Common myeloid progenitor, CD34-positive (primary cell): Measurements from ENCODE around the gene AGAP9.
"Not testable (repeated sequence)": the region's sequence is repeated elsewhere in the genome, so short reads cannot be mapped to it uniquely, and the experiment has no call there.

Source experiments
- CTCF ChIA-PET: fragments of 350-600 bp; sonication (Branson Sonifier 250); formaldehyde crosslinking; loops from one replicate; lab custom pipeline; 2021; ENCODE audit warnings: antibody characterized with exemption; lab: Charles Lee
- POLR2A ChIA-PET: fragments of 350-600 bp; sonication (Branson Sonifier 250); formaldehyde crosslinking; loops from one replicate; lab custom pipeline; 2021; ENCODE audit warnings: antibody characterized with exemption; lab: Charles Lee
- DNase-seq, 3 donors: peaks; one replicate each; pipeline versions ENCODE4 v3.0.0 to v3.0.0-alpha.2; 2013
- H3K27ac ChIP-seq, 2 experiments: 1 replicate in 1 of 2; 2 replicates in 1 of 2; pipeline ENCODE4 v1.7.0; 2013; ENCODE audit warnings: inconsistent platforms in 2 of 2, low read length in 2 of 2, mild to moderate bottlenecking in 2 of 2, low read depth in 1 of 2, moderate library complexity in 1 of 2; ENCODE audit not compliant: severe bottlenecking in 2 of 2, insufficient read depth in 1 of 2, poor library complexity in 1 of 2
- H3K27me3 ChIP-seq, 5 experiments: replicated peaks in 2 of 5; 1 replicate in 3 of 5; 2 replicates in 2 of 5; pipeline versions ENCODE4 v1.6.1 to v1.7.0; 2013; ENCODE audit warnings: low read length in 4 of 5, mild to moderate bottlenecking in 2 of 5, moderate library complexity in 2 of 5, inconsistent platforms in 1 of 5; ENCODE audit not compliant: insufficient read depth in 5 of 5, control insufficient read depth in 4 of 5
- H3K36me3 ChIP-seq, 4 experiments: 1 replicate in 2 of 4; 2 replicates in 2 of 4; pipeline versions ENCODE4 v1.6.1 to v1.7.0; 2013; ENCODE audit warnings: low read length in 3 of 4, control low read depth in 1 of 4, mild to moderate bottlenecking in 1 of 4; ENCODE audit not compliant: control insufficient read depth in 4 of 4, insufficient read depth in 4 of 4
- H3K4me1 ChIP-seq, 4 experiments: 1 replicate in 3 of 4; 2 replicates in 1 of 4; pipeline versions ENCODE4 v1.6.1 to v1.7.1; 2013; ENCODE audit warnings: low read length in 3 of 4, mild to moderate bottlenecking in 3 of 4, control low read depth in 1 of 4, inconsistent platforms in 1 of 4, moderate library complexity in 1 of 4; ENCODE audit not compliant: control insufficient read depth in 4 of 4, insufficient read depth in 4 of 4; ENCODE audit errors: control extremely low read depth in 1 of 4
- H3K4me3 ChIP-seq, 7 experiments: 1 replicate in 4 of 7; 2 replicates in 3 of 7; pipeline versions ENCODE4 v1.5.1 to v1.7.0; 2013; ENCODE audit warnings: mild to moderate bottlenecking in 7 of 7, low read length in 6 of 7, moderate library complexity in 6 of 7, inconsistent platforms in 2 of 7, low read depth in 2 of 7, control low read depth in 1 of 7; ENCODE audit not compliant: insufficient read depth in 4 of 7, control insufficient read depth in 1 of 7; ENCODE audit errors: extremely low read depth in 1 of 7
- H3K9me3 ChIP-seq, 5 experiments: 1 replicate in 4 of 5; 2 replicates in 1 of 5; pipeline versions ENCODE4 v1.6.1 to v1.7.1; 2013; ENCODE audit warnings: low read length in 4 of 5, mild to moderate bottlenecking in 2 of 5, inconsistent platforms in 1 of 5, low read depth in 1 of 5, moderate library complexity in 1 of 5; ENCODE audit not compliant: control insufficient read depth in 4 of 5, insufficient read depth in 2 of 5; ENCODE audit errors: control extremely low read depth in 1 of 5
- WGBS: methylation state at CpG from one replicate; pipeline ENCODE4 v1.1.5; 2013; ENCODE audit not compliant: insufficient coverage; 5-methylcytosine and 5-hydroxymethylcytosine counted together

AGAP9 gene

DNA sequence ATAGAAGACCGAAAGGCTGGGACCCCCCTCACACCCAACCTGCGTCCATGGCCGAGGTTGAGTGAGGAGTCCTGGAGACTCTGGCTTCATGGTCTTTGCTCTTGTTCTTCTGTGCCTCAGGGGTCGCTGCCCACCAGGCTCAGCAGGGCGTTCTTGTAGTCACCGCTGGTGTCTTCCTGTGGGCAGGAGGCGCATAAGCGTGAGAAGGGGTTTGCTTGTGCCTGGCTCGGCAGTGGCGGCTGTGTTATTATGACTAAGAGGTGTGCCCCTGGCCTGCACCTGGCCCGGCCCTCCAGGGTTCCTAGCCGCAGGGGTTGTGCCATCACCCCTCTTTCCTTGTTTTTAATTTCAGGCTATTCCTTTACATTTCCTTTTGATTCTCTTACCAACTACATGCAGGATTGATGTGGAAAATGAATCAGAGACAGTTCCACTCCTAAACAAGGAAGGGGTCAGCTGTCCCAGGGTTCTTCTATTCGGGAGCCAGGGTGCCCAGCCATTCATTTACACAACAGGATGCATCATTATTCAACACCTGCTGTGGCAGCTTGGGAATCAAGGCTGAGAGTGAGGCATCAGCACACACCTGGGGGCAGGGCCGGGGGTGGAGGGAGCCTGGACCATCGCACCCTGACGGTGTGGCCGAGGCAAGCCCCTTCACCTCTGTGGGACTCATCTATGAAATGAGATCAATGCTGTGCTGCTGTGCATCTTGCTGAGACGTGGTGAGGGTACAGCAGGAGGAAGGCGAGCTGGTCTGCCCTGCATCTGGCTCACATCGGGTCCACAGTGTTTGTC, 54.5 kb downstream of the AGAP9 start:
- H3K4me1 ChIP-seq, POLR2A ChIA-PET, DNase-seq, H3K27me3 ChIP-seq, H3K36me3 ChIP-seq, CTCF ChIA-PET, H3K4me3 ChIP-seq, H3K9me3 ChIP-seq, H3K27ac ChIP-seq: not testable (repeated sequence)
- WGBS = 93% methylated on average over 7 of the region's 20 CpGs

DNA sequence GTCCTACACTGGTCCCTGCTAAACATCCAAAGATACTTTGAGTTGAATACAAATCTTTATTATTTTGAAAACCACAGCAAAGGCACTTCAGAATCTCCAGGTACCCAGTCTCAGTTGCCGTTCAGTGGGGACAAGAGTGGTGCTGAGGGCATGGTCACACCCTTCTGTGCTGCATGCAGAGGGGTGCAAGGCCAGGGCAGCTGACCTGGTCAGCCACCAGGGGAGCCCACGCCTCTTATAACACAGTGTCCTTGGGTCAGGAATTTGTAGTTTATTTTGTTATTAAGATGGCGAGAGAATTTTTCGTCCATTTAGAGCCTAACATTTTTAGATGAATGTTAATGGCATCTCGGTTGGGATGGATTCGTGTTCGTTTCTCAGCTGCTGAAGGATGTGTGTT, 55.5 kb downstream of the AGAP9 start:
- no CpG with 5 or more reads among the region's 7 CpGs for WGBS
- H3K4me1 ChIP-seq, H3K36me3 ChIP-seq, DNase-seq, H3K4me3 ChIP-seq, POLR2A ChIA-PET, H3K27me3 ChIP-seq, CTCF ChIA-PET, H3K9me3 ChIP-seq, H3K27ac ChIP-seq: not testable (repeated sequence)

DNA sequence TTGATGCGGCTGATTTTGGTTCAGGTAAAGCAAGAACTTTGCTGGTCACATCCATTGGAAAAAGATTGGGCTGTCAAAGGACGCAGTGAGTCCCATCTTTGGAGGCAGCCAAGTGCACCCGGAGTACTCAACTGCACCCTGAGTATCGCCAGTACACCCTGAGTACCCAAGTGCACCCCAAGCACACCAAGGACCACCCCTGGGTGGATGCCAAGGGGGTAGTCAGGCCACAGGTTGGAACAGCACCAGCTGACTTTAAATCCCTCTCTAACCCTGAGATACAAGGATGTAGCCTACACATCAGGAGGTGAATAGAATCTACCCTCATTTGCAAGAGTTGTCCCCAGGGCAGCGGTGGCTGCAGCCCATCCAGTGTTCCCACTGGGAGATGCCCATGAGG, 56.0 kb downstream of the AGAP9 start:
- CTCF ChIA-PET, H3K27me3 ChIP-seq: not testable (repeated sequence)
- WGBS = 70% methylated on average over 2 of the region's 5 CpGs

DNA sequence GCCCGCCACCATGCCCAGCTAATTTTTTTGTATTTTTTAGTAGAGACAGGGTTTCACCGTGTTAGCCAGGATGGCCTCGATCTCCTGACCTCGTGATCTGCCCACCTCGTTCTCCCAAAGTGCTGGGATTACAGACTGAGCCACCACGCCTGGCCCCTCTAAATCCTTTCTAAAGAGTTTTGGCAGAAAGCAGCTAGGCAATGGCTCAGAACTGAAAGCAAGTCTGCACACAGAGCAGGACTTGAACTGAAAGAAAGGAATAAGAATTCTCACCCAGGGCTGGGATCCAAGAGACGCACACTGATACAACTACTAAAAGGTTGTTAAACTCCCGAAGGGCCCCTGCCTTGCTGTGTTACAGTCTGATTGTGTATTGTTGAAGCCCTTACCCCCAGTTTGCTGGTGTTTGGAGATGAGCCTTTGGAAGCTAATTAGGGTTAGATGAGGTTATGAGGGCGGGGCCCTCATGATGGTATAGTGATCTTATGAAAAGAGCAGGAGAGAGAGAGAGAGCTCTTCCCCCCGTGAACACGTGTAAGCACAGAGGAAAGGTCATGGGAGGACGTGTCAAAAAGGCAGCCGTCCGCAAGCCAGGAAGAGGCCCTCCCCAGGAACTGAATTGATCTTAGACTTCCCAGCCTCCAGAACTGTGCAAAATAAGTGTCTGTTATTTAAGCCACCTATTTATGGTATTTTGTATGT, 58.1 kb downstream of the AGAP9 start:
- H3K27me3 ChIP-seq, H3K27ac ChIP-seq, CTCF ChIA-PET, H3K4me1 ChIP-seq, H3K9me3 ChIP-seq, POLR2A ChIA-PET, DNase-seq, H3K4me3 ChIP-seq, H3K36me3 ChIP-seq: not testable (repeated sequence)
- WGBS = 99% methylated on average over 7 of the region's 14 CpGs

More for the DNA sequence above, 56.0 kb downstream of the AGAP9 start:
- H3K4me1 ChIP-seq, H3K36me3 ChIP-seq, H3K27ac ChIP-seq, H3K9me3 ChIP-seq, DNase-seq, POLR2A ChIA-PET, H3K4me3 ChIP-seq: not testable (repeated sequence)

DNA sequence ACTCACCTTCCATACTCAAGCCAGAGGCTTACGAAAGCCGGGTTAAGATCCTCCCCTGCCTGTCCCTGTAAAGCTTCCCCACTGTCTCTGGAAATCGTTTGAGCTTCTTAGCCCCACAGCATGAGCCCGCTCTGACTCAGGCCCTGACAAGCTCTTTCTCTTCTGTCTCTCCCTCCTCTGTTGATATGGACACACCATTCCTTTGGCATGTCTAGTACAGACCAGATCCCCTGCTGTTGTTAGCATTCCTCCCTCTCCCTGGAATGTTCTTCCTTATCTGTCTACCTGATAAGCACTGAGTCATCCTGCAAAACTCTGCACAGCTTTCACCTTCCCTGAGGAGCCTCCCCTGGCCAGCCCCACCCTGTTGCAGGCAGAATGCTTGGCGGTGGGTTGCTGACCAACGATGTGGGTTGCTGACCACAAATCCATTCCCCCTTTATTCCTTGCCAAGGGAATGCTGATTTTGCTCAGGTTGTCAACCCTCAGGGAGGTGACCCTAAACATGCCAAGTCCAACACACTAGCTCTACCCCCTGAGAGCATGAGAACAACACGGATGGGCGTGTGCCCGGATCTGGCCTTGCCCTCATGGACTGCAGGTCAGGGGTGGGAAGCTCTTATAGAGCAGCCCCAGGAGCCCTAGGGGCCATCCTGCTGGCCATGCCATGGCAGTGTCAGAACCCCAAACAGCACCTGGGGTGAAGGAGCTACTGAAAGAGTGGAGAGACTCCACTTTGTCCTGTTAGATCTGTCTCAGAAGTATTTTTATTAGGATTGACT, 60.7 kb downstream of the AGAP9 start:
- no CpG with 5 or more reads among the region's 9 CpGs for WGBS
- H3K36me3 ChIP-seq, H3K27ac ChIP-seq, CTCF ChIA-PET, H3K4me1 ChIP-seq, DNase-seq, H3K27me3 ChIP-seq, POLR2A ChIA-PET, H3K4me3 ChIP-seq, H3K9me3 ChIP-seq: not testable (repeated sequence)

DNA sequence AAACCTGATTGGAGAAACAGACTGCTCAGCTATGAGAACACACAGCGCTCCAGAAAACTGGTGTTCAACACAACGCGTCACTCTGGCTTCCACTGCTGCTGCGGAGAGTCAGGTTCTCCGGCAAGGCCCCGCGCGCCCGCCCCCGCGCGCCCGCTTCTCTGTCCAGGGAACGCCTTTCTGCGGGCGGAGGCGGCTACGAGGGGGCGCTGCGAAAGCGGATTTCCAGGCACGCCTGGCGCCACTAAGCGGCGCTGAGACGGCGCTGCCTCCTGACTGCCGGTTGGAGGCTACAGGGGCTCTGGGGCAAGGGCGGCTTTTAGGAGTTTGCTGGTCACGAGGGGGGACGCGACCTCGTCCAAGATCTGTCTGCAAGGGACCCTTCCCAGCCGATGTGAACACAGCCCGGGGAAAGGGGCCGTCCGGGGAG, 62.2 kb downstream of the AGAP9 start:
- peak; percentile 29 to 73 (median 63) for DNase-seq
- peak overlapping the region in 3 of 7 experiments; percentile 13 to 58 (median 42) for H3K4me3 ChIP-seq
- H3K9me3 ChIP-seq, H3K27ac ChIP-seq, H3K36me3 ChIP-seq, CTCF ChIA-PET, H3K27me3 ChIP-seq, H3K4me1 ChIP-seq, POLR2A ChIA-PET: not testable (repeated sequence)
- 2% methylated on average over 12 of the region's 37 CpGs for WGBS
